Measurements from ENCODE around the gene PYHIN1. TPM values are rescaled to one million over a fixed set of nuclear protein-coding genes. Genes with fewer than 3 reads are reported as not detected.

PYHIN1 gene
- total RNA-seq, 4 donors from 2014 or later: 2.9 to 9.3 (median 5.8) TPM

- no peak for TF ChIP-seq CTCF (IDR thresholded peaks at IDR 0.05; ENCODE audit: low read depth)
Observed at GRCh38 chr1:158992787-158993312, 61.5 kb downstream of the PYHIN1 start.

- TF ChIP-seq CTCF (IDR thresholded peaks at IDR 0.05; ENCODE audit: low read depth): no peak
Observed at GRCh38 chr1:158996998-158997397, 65.6 kb downstream of the PYHIN1 start.

- TF ChIP-seq CTCF (IDR thresholded peaks at IDR 0.05; ENCODE audit: low read depth): no peak
Observed at GRCh38 chr1:158998037-158998780, 66.9 kb downstream of the PYHIN1 start.

GRCh38 chr1:158998781-158999161 lies 67.4 kb downstream of the PYHIN1 start:
- TF ChIP-seq CTCF (IDR thresholded peaks at IDR 0.05; ENCODE audit: low read depth): no peak

GRCh38 chr1:158999316-159000069 lies 68.1 kb downstream of the PYHIN1 start:
- no peak for TF ChIP-seq CTCF (IDR thresholded peaks at IDR 0.05; ENCODE audit: low read depth)

- no peak for TF ChIP-seq CTCF (IDR thresholded peaks at IDR 0.05; ENCODE audit: low read depth)
Observed at GRCh38 chr1:159000070-159000409, 68.7 kb downstream of the PYHIN1 start.

GRCh38 chr1:159000625-159001024 lies 69.3 kb downstream of the PYHIN1 start:
- TF ChIP-seq CTCF (IDR thresholded peaks at IDR 0.05; ENCODE audit: low read depth): no peak
